H7 (cell line): ENCODE results near the gene SPAG16. TPM values are rescaled to one million over a fixed set of nuclear protein-coding genes. Genes with fewer than 3 reads are reported as not detected.
"Not testable (repeated sequence)": the region's sequence is repeated elsewhere in the genome, so short reads cannot be mapped to it uniquely, and the experiment has no call there.

Experiments
- DNase-seq: peaks from one replicate; pipeline ENCODE4 v3.0.0; 2012
- H3K27me3 ChIP-seq: 2 replicates; pipeline ENCODE4 v1.6.0; 2011; ENCODE audit warnings: mild to moderate bottlenecking, low read length; ENCODE audit not compliant: control insufficient read depth, insufficient read depth
- H3K36me3 ChIP-seq: replicated peaks from 2 replicates; pipeline ENCODE4 v1.5.1; 2011; ENCODE audit warnings: low read length; ENCODE audit not compliant: control insufficient read depth, insufficient read depth
- H3K4me3 ChIP-seq: 2 replicates; pipeline ENCODE4 v1.5.1; 2011; ENCODE audit warnings: low read depth, mild to moderate bottlenecking, control low read depth, low read length, moderate library complexity; ENCODE audit not compliant: insufficient read depth
- total RNA-seq: library from RNA; depleted of rRNA; stranded (reverse); fragments of >200 nt; shearing (Covaris generic); gene quantifications from 2 replicates; pipeline ENCODE4 v1.2.3, GENCODE V29; 2014

Gene SPAG16
- total RNA-seq, 1 experiment from 2014 or later = 17.2 TPM

- DNase-seq = no peak
- H3K36me3 ChIP-seq = no peaks in the 10 kb centered on the region
- H3K4me3 ChIP-seq = no peak overlapping the region
- no peaks in the 10 kb centered on the region for H3K27me3 ChIP-seq
Measured at GRCh38 chr2:213914510-213914909, 630.2 kb downstream of the SPAG16 start.

- H3K4me3 ChIP-seq = no peak overlapping the region
- H3K36me3 ChIP-seq = no peaks in the 10 kb centered on the region
- no peaks in the 10 kb centered on the region for H3K27me3 ChIP-seq
- DNase-seq = no peak
Measured at GRCh38 chr2:213920014-213920413, 635.8 kb downstream of the SPAG16 start.

GRCh38 chr2:213923543-213923942, 639.3 kb downstream of the SPAG16 start:
- DNase-seq = no peak
- Histone ChIP-seq H3K4me3 (no peak overlapping the region), H3K27me3 (no peaks in the 10 kb centered on the region), H3K36me3 (no peaks in the 10 kb centered on the region)

- DNase-seq = no peak
- no peak overlapping the region for H3K4me3 ChIP-seq
Measured at GRCh38 chr2:213934560-213934959, 650.3 kb downstream of the SPAG16 start.

GRCh38 chr2:213958086-213958485, 673.8 kb downstream of the SPAG16 start:
- DNase-seq = no peak
- no peak overlapping the region for H3K4me3 ChIP-seq
- no peaks in the 10 kb centered on the region for H3K27me3 ChIP-seq
- no peaks in the 10 kb centered on the region for H3K36me3 ChIP-seq

More at GRCh38 chr2:213934560-213934959, 650.3 kb downstream of the SPAG16 start:
- Histone ChIP-seq H3K36me3 (no peaks in the 10 kb centered on the region), H3K27me3 (no peaks in the 10 kb centered on the region)

GRCh38 chr2:213959589-213959988, 675.3 kb downstream of the SPAG16 start:
- no peak for DNase-seq
- Histone ChIP-seq H3K4me3 (no peak overlapping the region), H3K36me3 (no peaks in the 10 kb centered on the region)

GRCh38 chr2:213971536-213971935, 687.3 kb downstream of the SPAG16 start:
- no peaks in the 10 kb centered on the region for H3K27me3 ChIP-seq
- no peak overlapping the region for H3K4me3 ChIP-seq
- H3K36me3 ChIP-seq = no peaks in the 10 kb centered on the region
- no peak for DNase-seq

More at GRCh38 chr2:213959589-213959988, 675.3 kb downstream of the SPAG16 start:
- H3K27me3 ChIP-seq = no peaks in the 10 kb centered on the region

- H3K36me3 ChIP-seq = no peaks in the 10 kb centered on the region
- H3K27me3 ChIP-seq = no peaks in the 10 kb centered on the region
- DNase-seq = no peak
- H3K4me3 ChIP-seq = no peak overlapping the region
Measured at GRCh38 chr2:213980883-213981282, 696.6 kb downstream of the SPAG16 start.

GRCh38 chr2:213989207-213989606, 704.9 kb downstream of the SPAG16 start:
- Histone ChIP-seq H3K4me3 (no peak overlapping the region), H3K36me3 (no peaks in the 10 kb centered on the region), H3K27me3 (no peaks in the 10 kb centered on the region)
- no peak for DNase-seq

GRCh38 chr2:213991453-213992108, 707.3 kb downstream of the SPAG16 start:
- no peak overlapping the region for H3K4me3 ChIP-seq

GRCh38 chr2:213995400-213996105, 711.3 kb downstream of the SPAG16 start:
- Histone ChIP-seq H3K4me3 (no peak overlapping the region), H3K27me3 (no peaks in the 10 kb centered on the region), H3K36me3 (no peaks in the 10 kb centered on the region)
- no peak for DNase-seq

More at GRCh38 chr2:213991453-213992108, 707.3 kb downstream of the SPAG16 start:
- Histone ChIP-seq H3K36me3 (no peaks in the 10 kb centered on the region), H3K27me3 (no peaks in the 10 kb centered on the region)
- DNase-seq = no peak

- not testable (repeated sequence) for DNase-seq, H3K27me3 ChIP-seq, H3K36me3 ChIP-seq, H3K4me3 ChIP-seq
Measured at GRCh38 chr2:213998976-213999375, 714.7 kb downstream of the SPAG16 start.

GRCh38 chr2:214004463-214004862, 720.2 kb downstream of the SPAG16 start:
- H3K4me3 ChIP-seq = no peak overlapping the region
- H3K36me3 ChIP-seq = no peaks in the 10 kb centered on the region
- no peak for DNase-seq
- H3K27me3 ChIP-seq = no peaks in the 10 kb centered on the region

GRCh38 chr2:214005337-214005736, 721.1 kb downstream of the SPAG16 start:
- Histone ChIP-seq H3K27me3 (no peaks in the 10 kb centered on the region), H3K36me3 (no peaks in the 10 kb centered on the region), H3K4me3 (no peak overlapping the region)
- no peak for DNase-seq

GRCh38 chr2:214006601-214007000, 722.3 kb downstream of the SPAG16 start:
- Histone ChIP-seq H3K4me3 (no peak overlapping the region), H3K36me3 (no peaks in the 10 kb centered on the region), H3K27me3 (no peaks in the 10 kb centered on the region)
- no peak for DNase-seq
